D721Med (cell line): ENCODE measurements around the gene SLX4IP.

ENCODE experiments used
- DNase-seq: peaks from one replicate; pipeline ENCODE4 v3.0.0; 2011; ENCODE audit warnings: low spot score; ENCODE audit not compliant: insufficient read length
- FAIRE-seq: peaks from 2 replicates; lab custom pipeline; 2011; peaks lifted over from hg19 to GRCh38; lab: Jason Lieb, UNC
- TF ChIP-seq, protein P1 (sequence below): IDR thresholded peaks from 2 replicates; pipeline ENCODE4 v1.5.1; 2012; ENCODE audit warnings: mild to moderate bottlenecking, control low read depth; ENCODE audit not compliant: insufficient read depth; ENCODE audit errors: missing control alignments

Gene SLX4IP

DNA sequence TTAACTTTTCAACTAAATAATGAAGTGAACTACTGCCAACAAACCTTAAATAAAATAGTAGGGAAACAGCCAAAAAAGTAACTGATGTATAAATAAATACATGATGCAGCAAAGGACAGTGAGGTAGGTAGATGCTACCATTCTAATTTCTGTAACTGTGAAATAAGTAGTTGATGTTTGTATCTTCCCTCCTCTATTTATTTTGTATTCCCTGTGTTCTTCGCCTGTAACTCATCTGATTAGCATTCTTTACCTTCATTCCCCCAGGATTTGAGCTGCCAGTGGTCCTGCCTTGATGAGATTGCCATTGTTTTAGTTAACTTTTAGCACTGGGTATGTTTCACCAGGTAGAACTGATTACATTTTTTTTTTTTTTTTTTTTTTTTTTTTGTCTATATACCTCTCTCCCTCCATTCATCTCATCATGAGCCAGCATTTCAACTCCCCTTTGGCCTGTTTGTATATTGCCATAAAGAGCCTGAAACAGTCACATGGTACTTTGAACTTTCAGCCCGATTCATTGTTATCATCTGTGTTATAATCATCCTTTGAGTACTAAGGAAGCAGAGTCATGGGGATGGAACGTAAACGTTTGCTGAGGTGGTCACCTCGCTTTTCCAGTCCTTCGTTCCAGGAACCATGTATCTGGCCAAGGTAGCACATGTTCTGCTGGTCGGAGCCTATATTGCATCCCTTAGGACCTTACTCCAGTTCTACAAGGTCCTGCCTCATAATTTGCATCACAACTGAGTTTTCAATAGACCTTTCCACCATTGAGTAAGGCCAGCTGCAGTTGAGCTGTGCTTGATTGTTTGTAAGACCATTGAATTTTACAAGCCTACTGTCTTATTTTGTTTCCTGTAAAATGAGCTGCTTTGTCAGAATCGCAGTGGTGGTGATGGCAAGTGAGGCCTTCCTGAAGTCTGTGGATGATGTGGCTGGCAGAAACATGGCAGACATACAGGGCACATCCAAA is 131.1 kb downstream of the SLX4IP start:
- DNase-seq = no peak
- no peak for FAIRE-seq
- TF ChIP-seq, protein P1, sequence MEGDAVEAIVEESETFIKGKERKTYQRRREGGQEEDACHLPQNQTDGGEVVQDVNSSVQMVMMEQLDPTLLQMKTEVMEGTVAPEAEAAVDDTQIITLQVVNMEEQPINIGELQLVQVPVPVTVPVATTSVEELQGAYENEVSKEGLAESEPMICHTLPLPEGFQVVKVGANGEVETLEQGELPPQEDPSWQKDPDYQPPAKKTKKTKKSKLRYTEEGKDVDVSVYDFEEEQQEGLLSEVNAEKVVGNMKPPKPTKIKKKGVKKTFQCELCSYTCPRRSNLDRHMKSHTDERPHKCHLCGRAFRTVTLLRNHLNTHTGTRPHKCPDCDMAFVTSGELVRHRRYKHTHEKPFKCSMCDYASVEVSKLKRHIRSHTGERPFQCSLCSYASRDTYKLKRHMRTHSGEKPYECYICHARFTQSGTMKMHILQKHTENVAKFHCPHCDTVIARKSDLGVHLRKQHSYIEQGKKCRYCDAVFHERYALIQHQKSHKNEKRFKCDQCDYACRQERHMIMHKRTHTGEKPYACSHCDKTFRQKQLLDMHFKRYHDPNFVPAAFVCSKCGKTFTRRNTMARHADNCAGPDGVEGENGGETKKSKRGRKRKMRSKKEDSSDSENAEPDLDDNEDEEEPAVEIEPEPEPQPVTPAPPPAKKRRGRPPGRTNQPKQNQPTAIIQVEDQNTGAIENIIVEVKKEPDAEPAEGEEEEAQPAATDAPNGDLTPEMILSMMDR = no peak

GRCh38 chr20:10568032-10568431 is 132.9 kb downstream of the SLX4IP start:
- TF ChIP-seq, protein P1 = no peak
- FAIRE-seq (no peak), DNase-seq (no peak)

DNA sequence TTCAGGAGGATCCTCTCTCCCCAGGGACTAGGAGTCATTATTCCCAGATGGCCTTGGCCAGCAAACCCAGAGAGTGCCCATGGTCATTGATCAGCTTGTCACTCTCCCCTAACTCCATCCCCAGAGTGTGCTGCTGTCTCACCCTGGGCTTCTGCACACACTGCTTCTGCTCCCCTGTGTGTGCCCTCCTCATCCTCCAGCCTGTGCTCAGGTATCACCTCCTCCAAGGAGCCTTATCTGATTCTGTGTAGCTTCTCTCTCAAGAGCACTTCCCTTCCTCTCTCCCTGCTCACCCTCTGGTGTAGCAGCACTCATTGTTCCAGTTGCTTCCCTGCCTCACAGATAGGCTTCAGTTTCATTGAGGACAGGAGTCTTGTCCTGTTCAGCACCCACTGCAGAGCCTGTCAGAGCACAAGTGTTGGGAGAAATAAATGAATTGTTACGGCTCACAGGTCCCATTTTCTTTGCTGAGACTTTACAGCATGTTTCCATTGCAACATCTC is 136.3 kb downstream of the SLX4IP start:
- TF ChIP-seq, protein P1 = no peak
- DNase-seq (no peak), FAIRE-seq (no peak)

DNA sequence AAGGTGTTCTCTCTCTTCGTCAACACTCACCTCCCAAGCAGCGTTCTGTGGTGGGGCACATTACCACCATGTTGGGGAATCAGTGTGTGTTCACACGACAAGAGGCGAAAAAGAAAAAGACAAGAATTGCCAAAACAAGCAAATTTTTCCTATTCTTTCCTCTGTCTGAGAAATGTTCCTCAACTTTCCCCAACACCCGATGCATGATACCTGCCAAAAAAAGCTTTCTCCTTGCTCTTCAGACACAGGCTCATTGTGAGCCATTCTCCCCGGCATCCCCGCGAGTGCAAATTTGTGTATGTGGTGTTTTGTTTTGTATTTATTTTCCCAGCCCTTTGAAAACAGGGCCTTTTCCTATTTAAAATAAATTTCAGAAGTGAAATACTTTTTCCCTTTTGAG is 137.7 kb downstream of the SLX4IP start:
- FAIRE-seq (no peak), DNase-seq (no peak)
- TF ChIP-seq, protein P1 = no peak

- TF ChIP-seq, protein P1 = no peak
- DNase-seq = no peak
- FAIRE-seq = no peak
These were observed 138.3 kb downstream of the SLX4IP start for GRCh38 chr20:10573273-10573950.

DNA sequence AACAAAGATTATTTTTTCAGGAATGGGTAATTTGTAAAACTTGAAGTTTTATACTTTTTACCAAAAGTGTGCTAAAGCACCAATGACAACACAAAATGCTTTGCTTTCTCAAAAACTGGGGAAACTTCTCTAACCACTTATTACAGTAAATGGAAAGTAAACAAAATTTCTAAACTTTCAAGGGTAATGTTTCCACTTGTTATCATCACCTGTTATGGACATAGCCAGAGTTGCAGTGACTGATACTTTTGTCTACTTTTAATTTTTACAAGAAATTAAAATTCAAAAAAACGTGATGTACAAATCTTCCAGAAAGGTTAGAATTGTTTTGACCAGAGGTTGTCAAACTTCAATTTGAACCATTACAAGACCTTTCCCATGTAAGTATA is 138.8 kb downstream of the SLX4IP start:
- FAIRE-seq = no peak
- no peak for DNase-seq
- TF ChIP-seq, protein P1 = no peak
